IMR-90 (cell line): ENCODE measurements around the gene PARG. TPM values are rescaled to one million over a fixed set of nuclear protein-coding genes. Genes with fewer than 3 reads are reported as not detected.
"Not testable (repeated sequence)": the region's sequence is repeated elsewhere in the genome, so short reads cannot be mapped to it uniquely, and the experiment has no call there.

Experiments
- ATAC-seq: fragments of 200-7000 bp; cut with Tn5 transposase; 2 replicates; pipeline ENCODE4 v1.9.1; 2020; ENCODE audit warnings: low read depth, mild to moderate bottlenecking, moderate library complexity
- BruUV-seq: library from RNA; stranded (reverse); fragments of 400-500 nt; replicated peaks from 2 replicates; lab custom pipeline; 2021; lab: Mats Ljungman, UMichigan
- CTCF ChIA-PET: fragments of 300-600 bp; formaldehyde crosslinking; extraction: SDS; loops from one replicate; lab custom pipeline; 2021; ENCODE audit warnings: antibody characterized with exemption; lab: Yijun Ruan, JAX
- POLR2A ChIA-PET: fragments of 300-600 bp; sonication (Branson Sonifier 250); formaldehyde crosslinking; loops from one replicate; lab custom pipeline; 2022; ENCODE audit warnings: antibody characterized with exemption; ENCODE audit not compliant: unreplicated experiment; lab: Charles Lee
- DNase-seq: peaks from one replicate; pipeline ENCODE4 v3.0.0; 2013
- H2AFZ ChIP-seq: replicated peaks from 2 replicates; pipeline ENCODE3; 2013; ENCODE audit warnings: low read length, mild to moderate bottlenecking; ENCODE audit not compliant: poor library complexity
- H2AK5ac ChIP-seq: 2 replicates; pipeline ENCODE4 v1.6.1; 2013; ENCODE audit warnings: low read depth, low read length, inconsistent platforms
- H2AK9ac ChIP-seq: replicated peaks from 2 replicates; pipeline ENCODE3; 2013; ENCODE audit warnings: mild to moderate bottlenecking, low read depth, low read length, moderate library complexity; ENCODE audit not compliant: poor library complexity
- H2BK120ac ChIP-seq: 2 replicates; pipeline ENCODE4 v1.6.1; 2013; ENCODE audit warnings: low read depth, low read length, inconsistent platforms
- H2BK15ac ChIP-seq: 3 replicates; pipeline ENCODE4 v1.6.1; 2013; ENCODE audit warnings: low read depth, low read length, inconsistent platforms
- H2BK20ac ChIP-seq: 2 replicates; pipeline ENCODE4 v1.6.1; 2013; ENCODE audit warnings: low read depth, mild to moderate bottlenecking, inconsistent platforms, low read length, moderate library complexity
- H2BK5ac ChIP-seq: 2 replicates; pipeline ENCODE4 v1.6.1; 2013; ENCODE audit warnings: mild to moderate bottlenecking, low read depth, low read length, inconsistent platforms; ENCODE audit not compliant: poor library complexity, severe bottlenecking
- H3K14ac ChIP-seq: replicated peaks from 2 replicates; pipeline ENCODE4 v1.6.1; 2013; ENCODE audit warnings: low read depth, low read length, inconsistent platforms
- H3K18ac ChIP-seq: 2 replicates; pipeline ENCODE4 v1.6.1; 2013; ENCODE audit warnings: low read depth, low read length, control low read depth
- H3K23ac ChIP-seq: 2 replicates; pipeline ENCODE4 v1.6.1; 2013; ENCODE audit warnings: low read depth, low read length, inconsistent platforms
- H3K27ac ChIP-seq: 2 replicates; pipeline ENCODE4 v1.5.1; 2013; ENCODE audit warnings: mild to moderate bottlenecking, control low read depth, low read length; ENCODE audit not compliant: insufficient read depth
- H3K27me3 ChIP-seq: 2 replicates; pipeline ENCODE4 v1.6.1; 2013; ENCODE audit warnings: low read length; ENCODE audit not compliant: control insufficient read depth, insufficient read depth
- H3K36me3 ChIP-seq: 2 replicates; pipeline ENCODE4 v1.6.1; 2013; ENCODE audit warnings: low read length, mixed read lengths; ENCODE audit not compliant: control insufficient read depth, insufficient read depth
- H3K4ac ChIP-seq: 2 replicates; pipeline ENCODE4 v1.6.1; 2013; ENCODE audit warnings: low read depth, low read length, inconsistent platforms
- H3K4me1 ChIP-seq: 2 replicates; pipeline ENCODE4 v1.6.1; 2013; ENCODE audit warnings: low read length, mixed read lengths; ENCODE audit not compliant: control insufficient read depth, insufficient read depth
- H3K4me2 ChIP-seq: 2 replicates; pipeline ENCODE4 v1.6.1; 2013; ENCODE audit warnings: low read depth, mild to moderate bottlenecking, control low read depth, low read length, moderate library complexity
- H3K4me3 ChIP-seq: 2 replicates; pipeline ENCODE4 v1.5.1; 2013; ENCODE audit warnings: low read depth, mild to moderate bottlenecking, control low read depth, low read length, moderate library complexity; ENCODE audit not compliant: insufficient read depth
- H3K56ac ChIP-seq: 2 replicates; pipeline ENCODE4 v1.6.1; 2013; ENCODE audit warnings: low read length, inconsistent platforms; ENCODE audit not compliant: insufficient read depth; ENCODE audit errors: extremely low read depth
- H3K79me1 ChIP-seq, 2 experiments: 2 replicates each; pipeline ENCODE4 v1.6.1; 2013; ENCODE audit warnings: low read length in 2 of 2, inconsistent platforms in 1 of 2, low read depth in 1 of 2
- H3K9ac ChIP-seq: 2 replicates; pipeline ENCODE4 v1.6.1; 2013; ENCODE audit warnings: low read depth, low read length, control low read depth
- H3K9me1 ChIP-seq: 2 replicates; pipeline ENCODE4 v1.6.1; 2013; ENCODE audit warnings: low read length, inconsistent platforms; ENCODE audit not compliant: insufficient read depth
- H3K9me3 ChIP-seq: 2 replicates; pipeline ENCODE4 v1.6.1; 2013; ENCODE audit warnings: low read length; ENCODE audit not compliant: control insufficient read depth, insufficient read depth
- H4K20me1 ChIP-seq: 2 replicates; pipeline ENCODE4 v1.6.1; 2013; ENCODE audit warnings: low read length, inconsistent platforms; ENCODE audit not compliant: insufficient read depth
- H4K5ac ChIP-seq: 2 replicates; pipeline ENCODE4 v1.6.1; 2013; ENCODE audit warnings: mild to moderate bottlenecking, low read depth, low read length, control low read depth
- H4K8ac ChIP-seq, 2 experiments: 2 replicates each; pipeline ENCODE4 v1.6.1; 2013; ENCODE audit warnings: low read depth in 2 of 2, low read length in 2 of 2, control low read depth in 1 of 2, inconsistent platforms in 1 of 2
- H4K91ac ChIP-seq: 2 replicates; pipeline ENCODE4 v1.6.1; 2013; ENCODE audit warnings: low read depth, low read length, inconsistent platforms; ENCODE audit not compliant: insufficient read depth
- CEBPB ChIP-seq: IDR thresholded peaks from 2 replicates; pipeline ENCODE4 v1.6.1; 2012; ENCODE audit warnings: low read depth, low read length, improper control_type of control experiment
- CHD1 ChIP-seq: IDR thresholded peaks from 2 replicates; pipeline ENCODE4 v1.6.1; 2012; ENCODE audit warnings: low read depth, low read length, improper control_type of control experiment
- FOS ChIP-seq: fragments of 150-350 bp; IDR thresholded peaks from 2 replicates; pipeline ENCODE4 v1.6.1; 2016; ENCODE audit warnings: low read depth, low read length
- MAZ ChIP-seq: IDR thresholded peaks from 2 replicates; pipeline ENCODE4 v1.6.1; 2012; ENCODE audit warnings: low read depth, mild to moderate bottlenecking, low read length, improper control_type of control experiment, moderate library complexity, borderline replicate concordance
- RCOR1 ChIP-seq: IDR thresholded peaks from 2 replicates; pipeline ENCODE4 v1.6.1; 2012; ENCODE audit warnings: mild to moderate bottlenecking, low read length, improper control_type of control experiment; ENCODE audit not compliant: insufficient replicate concordance
- SMC3 ChIP-seq: fragments of 150-350 bp; IDR thresholded peaks from 2 replicates; pipeline ENCODE4 v1.6.1; 2016; ENCODE audit warnings: low read depth, mild to moderate bottlenecking, antibody characterized with exemption, low read length, moderate library complexity
- WGBS, 2 experiments: methylation state at CpG; one replicate each; pipeline versions ENCODE4 v1.1.5 to v1.1.7; 2013; ENCODE audit warnings: missing lambda C conversion rate in 2 of 2; ENCODE audit not compliant: insufficient read length in 1 of 2; ENCODE audit errors: extremely low coverage in 2 of 2; 5-methylcytosine and 5-hydroxymethylcytosine counted together
- dilution Hi-C: fragments of 300-500 bp; cut with HindIII; formaldehyde crosslinking; loops from one replicate; pipeline ENCODE4 v1.14.3; 2018; ENCODE audit warnings: low sequenced_read_pairs; ENCODE audit not compliant: unreplicated experiment
- in situ Hi-C: fragments of 300-500 bp; cut with MboI; formaldehyde crosslinking; loops from 3 replicates; pipeline ENCODE4 v1.14.3; 2019; ENCODE audit warnings: low sequenced_read_pairs, inconsistent platforms, mixed read lengths
- intact Hi-C: fragments of 100-400 bp; cut with micrococcal nuclease; formaldehyde crosslinking; loops from 2 replicates; pipeline ENCODE4 v1.10.0; 2022
- polyA plus RNA-seq, 3 experiments: library from polyadenylated mRNA; depleted of rRNA; stranded (reverse); fragments of >200 nt; gene quantifications; 2 replicates each; pipeline ENCODE4 v1.2.3, GENCODE V29; 2012; ENCODE audit warnings: low replicate concordance in 1 of 3
- total RNA-seq: library from RNA; depleted of rRNA; stranded (reverse); fragments of >200 nt; gene quantifications from 2 replicates; pipeline ENCODE4 v1.2.3, GENCODE V29; 2012
- TF ChIP-seq, protein P1 (sequence below): conservative IDR thresholded peaks from 2 replicates; pipeline ENCODE4 v1.5.1; 2012; ENCODE audit warnings: mild to moderate bottlenecking, low read depth, low read length, improper control_type of control experiment

Gene PARG
- total and polyA plus RNA-seq, 2 of the 4 experiments (the other 2 are of a cell fraction): 8.6 to 24.4 TPM

DNA sequence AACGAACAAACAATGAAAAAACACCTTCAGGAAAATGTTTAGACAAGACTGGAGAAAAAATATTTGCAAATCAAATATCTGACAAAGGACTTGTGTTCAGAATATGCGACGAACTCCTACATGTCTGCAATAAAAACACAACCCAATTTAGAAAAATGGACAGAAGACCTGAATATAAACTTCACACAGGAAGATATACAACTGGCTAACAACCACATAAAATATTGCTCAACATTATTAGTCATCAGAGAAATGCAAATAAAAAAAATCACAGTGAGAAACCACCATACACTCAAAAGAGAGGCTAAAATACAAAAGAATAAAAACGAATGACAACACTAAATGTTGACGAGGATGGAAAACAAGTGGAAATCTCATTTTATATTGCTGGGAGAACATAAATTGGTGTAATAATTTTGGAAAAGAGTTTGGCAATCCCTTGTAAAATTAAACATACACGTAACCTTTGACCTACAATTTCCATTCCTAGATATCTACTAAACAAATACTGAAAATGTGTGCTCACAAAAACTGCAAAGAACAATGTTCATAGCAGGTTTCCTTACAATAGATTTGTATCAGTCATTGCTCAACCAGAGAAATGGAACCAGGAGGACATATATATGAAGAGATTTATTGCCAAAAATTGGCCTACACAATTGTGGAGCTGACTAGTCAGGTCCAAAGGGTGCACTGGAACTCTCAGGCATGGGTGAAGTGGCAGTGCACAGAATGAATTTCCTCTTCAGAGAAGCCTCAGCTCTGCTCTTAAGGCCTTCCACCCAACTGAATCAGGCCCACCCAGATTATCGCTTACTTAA is 96.8 kb downstream of the PARG start:
- POLR2A ChIA-PET: no interaction called here
- H4K91ac ChIP-seq: no peak overlapping the region

GRCh38 chr10:49842333-49842628 is 99.5 kb downstream of the PARG start:
- H2AFZ ChIP-seq, H2BK120ac ChIP-seq, H4K91ac ChIP-seq, dilution Hi-C loops, H3K79me1 ChIP-seq, in situ Hi-C loops, H3K9ac ChIP-seq, DNase-seq, H3K4me2 ChIP-seq, POLR2A ChIA-PET, H3K9me1 ChIP-seq, H3K9me3 ChIP-seq, H3K23ac ChIP-seq, H3K4ac ChIP-seq, H3K14ac ChIP-seq, H3K4me1 ChIP-seq, H3K4me3 ChIP-seq, intact Hi-C loops, H2AK9ac ChIP-seq, H2BK5ac ChIP-seq, H3K18ac ChIP-seq, BruUV-seq, CTCF ChIA-PET, H2BK20ac ChIP-seq, ATAC-seq, H3K27me3 ChIP-seq, H4K20me1 ChIP-seq, H3K27ac ChIP-seq, H2BK15ac ChIP-seq, H3K56ac ChIP-seq, H2AK5ac ChIP-seq, H4K8ac ChIP-seq, H4K5ac ChIP-seq: not testable (repeated sequence)
- H3K36me3 ChIP-seq: peaks cover 13% of the 10 kb centered on the region

More for the DNA sequence above, 96.8 kb downstream of the PARG start:
- Histone ChIP-seq H3K9ac (no peak overlapping the region), H3K27ac (no peak overlapping the region; the same call in 1 of the 2 replicates), H3K9me3 (no peaks in the 10 kb centered on the region), H3K4me1 (peaks cover 5% of the 10 kb centered on the region), H3K4me3 (no peak overlapping the region), H2AK9ac (no peak overlapping the region), H3K23ac (no peak overlapping the region), H2BK5ac (no peak overlapping the region), H3K18ac (no peak overlapping the region), H2BK20ac (no peak overlapping the region), H2AFZ (no peak overlapping the region), H3K79me1 (no peaks in the 10 kb centered on the region), H4K5ac (no peak overlapping the region), H3K9me1 (no peaks in the 10 kb centered on the region), H3K4ac (no peak overlapping the region), H3K14ac (no peak overlapping the region), H2BK15ac (no peak overlapping the region), H3K36me3 (peaks cover 9% of the 10 kb centered on the region), H3K4me2 (peak overlapping the region; percentile 54; the same call in 1 of the 2 replicates), H4K20me1 (no peaks in the 10 kb centered on the region), H3K56ac (no peak overlapping the region), H3K27me3 (no peaks in the 10 kb centered on the region), H2AK5ac (no peak overlapping the region), H4K8ac (no peak overlapping the region), H2BK120ac (no peak overlapping the region)
- peak; percentile 72 for ATAC-seq
- BruUV-seq: no TSS peak
- intact Hi-C loops (no loop called here), in situ Hi-C loops (no loop called here), dilution Hi-C loops (no loop called here)
- WGBS, 2 experiments: no CpG with 5 or more reads among the region's 7 CpGs
- peak; percentile 76 for DNase-seq
- CTCF ChIA-PET: no interaction called here
- TF ChIP-seq RCOR1 (no peak), MAZ (no peak), CHD1 (no peak), CEBPB (peak; percentile 97), SMC3 (no peak), FOS (peak; percentile 76; the same call in 1 of the 2 replicates)
- TF ChIP-seq, protein P1, sequence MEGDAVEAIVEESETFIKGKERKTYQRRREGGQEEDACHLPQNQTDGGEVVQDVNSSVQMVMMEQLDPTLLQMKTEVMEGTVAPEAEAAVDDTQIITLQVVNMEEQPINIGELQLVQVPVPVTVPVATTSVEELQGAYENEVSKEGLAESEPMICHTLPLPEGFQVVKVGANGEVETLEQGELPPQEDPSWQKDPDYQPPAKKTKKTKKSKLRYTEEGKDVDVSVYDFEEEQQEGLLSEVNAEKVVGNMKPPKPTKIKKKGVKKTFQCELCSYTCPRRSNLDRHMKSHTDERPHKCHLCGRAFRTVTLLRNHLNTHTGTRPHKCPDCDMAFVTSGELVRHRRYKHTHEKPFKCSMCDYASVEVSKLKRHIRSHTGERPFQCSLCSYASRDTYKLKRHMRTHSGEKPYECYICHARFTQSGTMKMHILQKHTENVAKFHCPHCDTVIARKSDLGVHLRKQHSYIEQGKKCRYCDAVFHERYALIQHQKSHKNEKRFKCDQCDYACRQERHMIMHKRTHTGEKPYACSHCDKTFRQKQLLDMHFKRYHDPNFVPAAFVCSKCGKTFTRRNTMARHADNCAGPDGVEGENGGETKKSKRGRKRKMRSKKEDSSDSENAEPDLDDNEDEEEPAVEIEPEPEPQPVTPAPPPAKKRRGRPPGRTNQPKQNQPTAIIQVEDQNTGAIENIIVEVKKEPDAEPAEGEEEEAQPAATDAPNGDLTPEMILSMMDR: no peak
